ENCODE measurements around the gene CREBZF.
"Not testable (repeated sequence)": the region's sequence is repeated elsewhere in the genome, so short reads cannot be mapped to it uniquely, and the experiment has no call there.

CREBZF gene

DNA sequence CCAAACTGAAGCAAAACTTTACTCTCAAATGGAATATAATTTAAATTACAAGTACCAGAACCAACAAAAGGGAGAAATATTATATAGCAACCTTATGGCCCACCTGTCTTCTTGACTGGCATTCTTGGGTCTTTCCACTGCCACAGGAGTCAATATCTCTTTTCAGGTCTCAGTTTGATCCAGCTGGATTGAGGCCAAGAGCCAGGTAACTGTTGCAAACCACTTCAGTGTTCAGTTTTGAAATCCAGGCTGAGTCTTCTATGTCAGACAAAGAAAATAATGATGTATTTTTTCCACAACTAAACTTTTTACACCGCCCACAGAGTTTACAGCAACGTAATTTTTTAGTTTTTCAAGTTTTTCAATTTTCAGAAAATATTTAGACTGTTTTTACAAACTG, 38.4 kb downstream of the CREBZF start:
- DNase-seq (ENCODE audit: low read depth) = no peak

DNA sequence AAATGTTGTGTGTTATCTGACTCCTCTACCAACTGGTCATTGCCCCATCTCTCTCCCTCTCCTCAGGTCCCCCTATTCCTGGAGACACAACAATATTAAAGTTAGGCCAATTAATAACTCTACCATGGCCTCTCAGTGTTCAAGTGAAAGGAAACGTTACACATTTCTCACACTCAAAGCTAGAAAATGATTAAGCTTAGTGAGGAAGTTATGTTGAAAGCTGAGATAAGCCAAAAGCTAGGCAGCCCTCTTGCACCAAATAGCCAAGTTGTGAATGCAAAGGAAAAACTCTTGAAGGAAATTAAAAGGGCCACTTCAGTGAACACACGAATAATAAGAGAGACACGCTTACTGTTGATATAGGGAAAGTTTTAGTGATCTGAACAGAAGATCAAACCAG, 44.7 kb downstream of the CREBZF start:
- DNase-seq (ENCODE audit: low read depth) = no peak

DNA sequence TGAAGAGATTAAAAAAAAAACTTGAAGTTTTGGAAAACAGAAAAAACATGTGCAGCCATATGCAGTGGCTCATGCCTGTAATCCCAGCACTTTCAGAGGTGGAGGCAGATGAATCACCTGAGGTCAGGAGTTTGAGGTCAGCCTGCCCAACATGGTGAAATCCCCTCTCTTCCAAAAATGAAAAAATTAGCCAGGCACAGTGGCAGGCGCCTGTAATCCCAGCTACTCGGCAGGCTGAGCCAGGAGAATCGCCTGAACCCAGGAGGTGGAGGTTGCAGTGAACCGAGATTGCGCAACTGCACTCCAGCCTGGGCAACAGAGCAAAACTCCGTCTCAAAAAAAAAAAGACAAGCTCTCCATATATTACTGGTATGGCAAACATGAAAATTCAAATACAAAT, 45.4 kb downstream of the CREBZF start:
- DNase-seq (ENCODE audit: low read depth) = no peak

DNA sequence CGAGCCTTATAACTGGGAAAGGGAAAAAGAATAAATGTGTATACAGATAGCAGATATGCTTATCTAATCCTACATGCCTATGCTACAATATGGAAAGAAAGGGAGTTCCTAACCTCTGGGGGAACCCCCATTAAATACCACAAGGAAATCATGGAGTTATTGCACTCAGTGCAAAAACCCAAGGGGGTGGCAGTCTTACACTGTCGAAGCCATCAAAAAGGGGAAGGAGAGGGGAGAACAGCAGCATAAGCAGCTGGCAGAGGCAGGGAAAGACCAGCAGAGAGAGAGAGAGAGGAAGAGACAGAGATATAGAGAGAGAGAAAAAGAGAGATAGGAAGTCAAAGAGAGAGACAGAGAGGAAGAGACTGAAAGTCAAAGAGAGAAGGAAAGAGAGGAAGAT, 53.3 kb downstream of the CREBZF start:
- not testable (repeated sequence) for DNase-seq (ENCODE audit: low read depth)

Data from GM04504 (cell line).